ENCODE measurements around the gene DCAF5. TPM values are rescaled to one million over a fixed set of nuclear protein-coding genes. Genes with fewer than 3 reads are reported as not detected.

DCAF5 gene
- total and polyA plus RNA-seq, 2 of the 8 experiments (the other 6 are each of a cell fraction or from before 2014, with no cell fraction given), result 24.3 to 31.0 TPM

DNA sequence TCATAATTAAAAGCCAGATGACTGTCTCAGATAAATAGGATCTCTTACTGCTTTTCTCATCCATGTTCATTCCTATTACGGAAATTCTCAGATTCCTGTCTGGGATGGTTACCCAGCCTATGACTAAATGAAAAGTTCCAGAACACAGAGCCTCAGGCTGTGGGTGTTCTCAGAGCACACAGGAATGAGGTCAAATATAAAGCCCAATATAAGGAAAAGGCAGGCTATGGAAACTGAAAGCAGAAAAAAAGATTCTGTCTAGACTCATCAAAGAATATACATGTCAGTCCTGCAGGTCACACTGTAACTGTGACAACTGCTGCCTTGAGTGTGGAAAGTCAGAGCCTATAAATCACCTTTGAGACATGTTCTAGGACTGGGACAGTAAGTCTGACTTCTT, 64.3 kb downstream of the DCAF5 start:
- Histone ChIP-seq H2BK15ac (ENCODE audit: low read length) (no peak overlapping the region), H3K4ac (replicated peaks; ENCODE audit: insufficient read length, low read depth, low read length) (no peak overlapping the region), H2AK5ac (ENCODE audit: low read depth, low read length) (no peak overlapping the region), H3K36me3 (ENCODE audit: control insufficient read depth in 2 of 4, insufficient read depth in 4 of 4, low read length in 3 of 4) (peaks cover 4 to 10% (median 6%) of the 10 kb centered on the region in 4 experiments; a peak in 3 of 8 replicates), H2BK120ac (replicated peaks; ENCODE audit: low read depth, low read length) (no peak overlapping the region), H3K56ac (replicated peaks; ENCODE audit: insufficient read length, low read depth, low read length) (no peak overlapping the region), H2BK20ac (ENCODE audit: low read length) (no peak overlapping the region), H3K23me2 (ENCODE audit: low read depth, low read length) (no peaks in the 10 kb centered on the region), H3K4me1 (replicated peaks in 1 of 4; ENCODE audit: control insufficient read depth in 3 of 4, insufficient read depth in 4 of 4, low read length in 3 of 4) (peaks cover 0 to 2% (median 0%) of the 10 kb centered on the region in 4 experiments; a peak in 2 of 7 replicates), H4K20me1 (replicated peaks in 1 of 2; ENCODE audit: control insufficient read depth in 1 of 2, insufficient read depth in 2 of 2, low read length in 2 of 2) (no peaks in the 10 kb centered on the region), H2AFZ (ENCODE audit: low read length) (no peak overlapping the region), H3K27me3 (replicated peaks in 1 of 4; ENCODE audit: control insufficient read depth in 3 of 4, extremely low read depth in 1 of 4, insufficient read depth in 3 of 4, low read length in 3 of 4) (no peaks in the 10 kb centered on the region), H2BK12ac (ENCODE audit: low read depth, low read length) (no peak overlapping the region), H3K4me2 (ENCODE audit: insufficient read depth in 1 of 2, low read depth in 2 of 2, low read length in 2 of 2) (no peak overlapping the region), H3K27ac (ENCODE audit: low read depth, low read length) (no peak overlapping the region), H3K9me3 (ENCODE audit: insufficient read depth in 2 of 2, low read depth in 1 of 2, low read length in 1 of 2) (no peaks in the 10 kb centered on the region), H3K14ac (ENCODE audit: insufficient read length) (no peak overlapping the region), H3K79me1 (ENCODE audit: low read depth, low read length) (no peaks in the 10 kb centered on the region), H3K23ac (ENCODE audit: insufficient read length) (no peak overlapping the region), H4K8ac (ENCODE audit: extremely low read depth, insufficient read depth, low read length) (no peak overlapping the region), H4K5ac (ENCODE audit: insufficient read length, low read depth, low read length) (no peak overlapping the region), H4K91ac (replicated peaks; ENCODE audit: insufficient read length, low read length) (no peak overlapping the region), H3K9ac (replicated peaks in 1 of 4; ENCODE audit: extremely low read depth in 1 of 4, low read depth in 3 of 4, low read length in 3 of 4) (no peak overlapping the region), H2BK5ac (ENCODE audit: low read depth, low read length) (no peak overlapping the region), H3K18ac (ENCODE audit: extremely low read depth, low read length) (no peak overlapping the region), H3K79me2 (ENCODE audit: control insufficient read depth in 1 of 2, insufficient read depth in 2 of 2, low read length in 2 of 2) (no peaks in the 10 kb centered on the region), H3K4me3 (ENCODE audit: extremely low read depth in 1 of 4, insufficient read depth in 2 of 4, low read depth in 3 of 4, low read length in 4 of 4) (no peak overlapping the region)
- TF ChIP-seq PHF8 (conservative IDR thresholded peaks at IDR 0.05; ENCODE audit: low read depth, low read length) (no peak), SRF (IDR thresholded peaks at IDR 0.05; ENCODE audit: low read depth, low read length) (no peak), POLR2AphosphoS5 (IDR thresholded peaks at IDR 0.05; ENCODE audit: low read depth, low read length) (no peak), RXRA (IDR thresholded peaks at IDR 0.05; ENCODE audit: insufficient read depth, low read depth, low read length) (no peak), SP4 (IDR thresholded peaks at IDR 0.05; ENCODE audit: low read length) (no peak)
- no peak for DNase-seq (ENCODE audit: low read depth in 1 of 2, low spot score in 2 of 2)
- WGBS, 2 experiments (ENCODE audit: extremely low coverage in 1 of 2, insufficient coverage in 1 of 2, insufficient read length in 1 of 2, insufficient replicate concordance in 2 of 2, low coverage in 1 of 2, low lambda C conversion rate in 2 of 2, missing lambda C conversion rate in 1 of 2), result 92% methylated on average over 1 of the region's 1 CpG; no CpG with 5 or more reads in 1 of the 2 experiments
- ChIA-PET CTCF (ENCODE audit: partially characterized antibody) (no interaction called here), POLR2A (ENCODE audit: partially characterized antibody) (no interaction called here)
- FAIRE-seq, result no peak
